H1 (cell line): ENCODE results near the gene SLC25A45. TPM values are rescaled to one million over a fixed set of nuclear protein-coding genes. Genes with fewer than 3 reads are reported as not detected.

Experiments used
- BRCA1 ChIP-seq: IDR thresholded peaks from 2 replicates; pipeline ENCODE4 v1.6.1; 2012; ENCODE audit warnings: low read depth, low read length, improper control_type of control experiment
- CBX5 ChIP-seq: fragments of 300-800, 300-1000 bp; sonication (generic); IDR thresholded peaks from 2 replicates; pipeline ENCODE4 v1.7.1; 2016; ENCODE audit warnings: antibody characterized with exemption, low read length, low read depth
- EGR1 ChIP-seq: IDR thresholded peaks from 2 replicates; pipeline ENCODE4 v1.6.1; 2011; ENCODE audit warnings: low read depth, low read length, borderline replicate concordance
- GTF2F1 ChIP-seq: IDR thresholded peaks from 2 replicates; pipeline ENCODE4 v1.6.1; 2012; ENCODE audit warnings: low read depth, low read length, improper control_type of control experiment, borderline replicate concordance
- POLR2A ChIP-seq, 2 experiments: IDR thresholded peaks; 1 replicate in 1 of 2; 2 replicates in 1 of 2; pipeline ENCODE4 v1.6.1; 2011; ENCODE audit warnings: low read depth in 2 of 2, low read length in 2 of 2, mild to moderate bottlenecking in 2 of 2; ENCODE audit errors: control extremely low read depth in 1 of 2
- SIN3A ChIP-seq, 2 experiments: IDR thresholded peaks in 1 of 2; conservative IDR thresholded peaks in 1 of 2; 2 replicates each; pipeline ENCODE4 v1.6.1; 2011 to 2012; ENCODE audit warnings: low read length in 2 of 2, improper control_type of control experiment in 1 of 2, low read depth in 1 of 2, mild to moderate bottlenecking in 1 of 2
- SRF ChIP-seq: IDR thresholded peaks from 2 replicates; pipeline ENCODE4 v1.6.1; 2011; ENCODE audit warnings: mild to moderate bottlenecking, low read depth, low read length, moderate library complexity
- TBP ChIP-seq: IDR thresholded peaks from 2 replicates; pipeline ENCODE4 v1.6.1; 2011; ENCODE audit warnings: low read depth, low read length, improper control_type of control experiment
- TEAD4 ChIP-seq: IDR thresholded peaks from 2 replicates; pipeline ENCODE4 v1.6.1; 2012; ENCODE audit warnings: low read depth, low read length, inconsistent platforms, mixed read lengths
- polyA plus RNA-seq, 7 experiments: library from polyadenylated mRNA; depleted of rRNA in 3 of 7; stranded (reverse) in 5 of 7; unstranded in 2 of 7; fragments of >200 nt in 5 of 7; fragments of 200-250 nt in 2 of 7; gene quantifications; 1 replicate in 5 of 7; 2 replicates in 1 of 7; 4 replicates in 1 of 7; pipeline versions ENCODE4 v1.2.1 to v1.2.3, GENCODE V29; 2011 to 2013; ENCODE audit warnings: missing spikeins in 2 of 7, mixed read lengths in 2 of 7
- total RNA-seq: library from RNA; stranded (reverse); fragmentation: NEBNext Ultra II Directional; extraction: Animal tissue kit (Norgen Biotek cat#: 25700); gene quantifications from 2 replicates; pipeline ENCODE4 v1.2.1, GENCODE V29; 2021
- TF ChIP-seq, protein P1 (sequence below): fragments of 300-600 bp; sonication (generic); IDR thresholded peaks from 2 replicates; pipeline ENCODE4 v1.7.1; 2012; ENCODE audit warnings: low read length, moderate library complexity, mild to moderate bottlenecking, inconsistent platforms; ENCODE audit not compliant: insufficient replicate concordance

Gene SLC25A45
- total and polyA plus RNA-seq, 2 of the 8 experiments (the other 6 are each of a cell fraction or from before 2014, with no cell fraction given): 0.54 to 0.59 TPM

DNA sequence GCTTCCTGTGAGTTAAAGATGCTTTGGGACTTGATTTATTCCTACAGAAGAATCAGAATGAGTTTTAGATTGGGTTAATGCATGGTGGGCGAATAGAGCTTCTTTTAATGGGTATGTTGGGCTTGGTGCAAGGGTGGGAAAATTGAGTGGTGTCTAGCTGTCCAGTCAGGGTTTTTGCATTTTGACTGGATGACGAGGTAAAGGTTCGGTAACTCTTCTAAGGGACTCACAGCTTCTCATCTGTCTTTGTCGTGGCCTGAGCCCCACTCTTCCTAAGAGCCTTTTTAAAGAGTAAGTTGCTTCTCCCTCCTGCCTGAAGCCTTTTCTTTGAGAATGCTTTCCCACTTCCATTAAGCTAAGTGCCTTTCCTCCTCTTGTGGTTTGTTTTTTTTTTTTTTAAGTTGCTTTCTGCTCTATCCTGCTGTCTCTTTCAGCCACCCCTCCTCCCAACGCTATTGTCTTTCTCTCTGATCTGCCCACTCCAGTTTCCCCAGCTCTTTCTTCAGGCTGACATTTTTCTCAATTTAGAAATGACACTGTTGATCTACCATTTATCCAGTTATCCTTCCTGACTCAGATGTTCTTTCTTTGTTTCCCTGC lies 47.6 kb downstream of the SLC25A45 start (continued):
- TF ChIP-seq, protein P1, sequence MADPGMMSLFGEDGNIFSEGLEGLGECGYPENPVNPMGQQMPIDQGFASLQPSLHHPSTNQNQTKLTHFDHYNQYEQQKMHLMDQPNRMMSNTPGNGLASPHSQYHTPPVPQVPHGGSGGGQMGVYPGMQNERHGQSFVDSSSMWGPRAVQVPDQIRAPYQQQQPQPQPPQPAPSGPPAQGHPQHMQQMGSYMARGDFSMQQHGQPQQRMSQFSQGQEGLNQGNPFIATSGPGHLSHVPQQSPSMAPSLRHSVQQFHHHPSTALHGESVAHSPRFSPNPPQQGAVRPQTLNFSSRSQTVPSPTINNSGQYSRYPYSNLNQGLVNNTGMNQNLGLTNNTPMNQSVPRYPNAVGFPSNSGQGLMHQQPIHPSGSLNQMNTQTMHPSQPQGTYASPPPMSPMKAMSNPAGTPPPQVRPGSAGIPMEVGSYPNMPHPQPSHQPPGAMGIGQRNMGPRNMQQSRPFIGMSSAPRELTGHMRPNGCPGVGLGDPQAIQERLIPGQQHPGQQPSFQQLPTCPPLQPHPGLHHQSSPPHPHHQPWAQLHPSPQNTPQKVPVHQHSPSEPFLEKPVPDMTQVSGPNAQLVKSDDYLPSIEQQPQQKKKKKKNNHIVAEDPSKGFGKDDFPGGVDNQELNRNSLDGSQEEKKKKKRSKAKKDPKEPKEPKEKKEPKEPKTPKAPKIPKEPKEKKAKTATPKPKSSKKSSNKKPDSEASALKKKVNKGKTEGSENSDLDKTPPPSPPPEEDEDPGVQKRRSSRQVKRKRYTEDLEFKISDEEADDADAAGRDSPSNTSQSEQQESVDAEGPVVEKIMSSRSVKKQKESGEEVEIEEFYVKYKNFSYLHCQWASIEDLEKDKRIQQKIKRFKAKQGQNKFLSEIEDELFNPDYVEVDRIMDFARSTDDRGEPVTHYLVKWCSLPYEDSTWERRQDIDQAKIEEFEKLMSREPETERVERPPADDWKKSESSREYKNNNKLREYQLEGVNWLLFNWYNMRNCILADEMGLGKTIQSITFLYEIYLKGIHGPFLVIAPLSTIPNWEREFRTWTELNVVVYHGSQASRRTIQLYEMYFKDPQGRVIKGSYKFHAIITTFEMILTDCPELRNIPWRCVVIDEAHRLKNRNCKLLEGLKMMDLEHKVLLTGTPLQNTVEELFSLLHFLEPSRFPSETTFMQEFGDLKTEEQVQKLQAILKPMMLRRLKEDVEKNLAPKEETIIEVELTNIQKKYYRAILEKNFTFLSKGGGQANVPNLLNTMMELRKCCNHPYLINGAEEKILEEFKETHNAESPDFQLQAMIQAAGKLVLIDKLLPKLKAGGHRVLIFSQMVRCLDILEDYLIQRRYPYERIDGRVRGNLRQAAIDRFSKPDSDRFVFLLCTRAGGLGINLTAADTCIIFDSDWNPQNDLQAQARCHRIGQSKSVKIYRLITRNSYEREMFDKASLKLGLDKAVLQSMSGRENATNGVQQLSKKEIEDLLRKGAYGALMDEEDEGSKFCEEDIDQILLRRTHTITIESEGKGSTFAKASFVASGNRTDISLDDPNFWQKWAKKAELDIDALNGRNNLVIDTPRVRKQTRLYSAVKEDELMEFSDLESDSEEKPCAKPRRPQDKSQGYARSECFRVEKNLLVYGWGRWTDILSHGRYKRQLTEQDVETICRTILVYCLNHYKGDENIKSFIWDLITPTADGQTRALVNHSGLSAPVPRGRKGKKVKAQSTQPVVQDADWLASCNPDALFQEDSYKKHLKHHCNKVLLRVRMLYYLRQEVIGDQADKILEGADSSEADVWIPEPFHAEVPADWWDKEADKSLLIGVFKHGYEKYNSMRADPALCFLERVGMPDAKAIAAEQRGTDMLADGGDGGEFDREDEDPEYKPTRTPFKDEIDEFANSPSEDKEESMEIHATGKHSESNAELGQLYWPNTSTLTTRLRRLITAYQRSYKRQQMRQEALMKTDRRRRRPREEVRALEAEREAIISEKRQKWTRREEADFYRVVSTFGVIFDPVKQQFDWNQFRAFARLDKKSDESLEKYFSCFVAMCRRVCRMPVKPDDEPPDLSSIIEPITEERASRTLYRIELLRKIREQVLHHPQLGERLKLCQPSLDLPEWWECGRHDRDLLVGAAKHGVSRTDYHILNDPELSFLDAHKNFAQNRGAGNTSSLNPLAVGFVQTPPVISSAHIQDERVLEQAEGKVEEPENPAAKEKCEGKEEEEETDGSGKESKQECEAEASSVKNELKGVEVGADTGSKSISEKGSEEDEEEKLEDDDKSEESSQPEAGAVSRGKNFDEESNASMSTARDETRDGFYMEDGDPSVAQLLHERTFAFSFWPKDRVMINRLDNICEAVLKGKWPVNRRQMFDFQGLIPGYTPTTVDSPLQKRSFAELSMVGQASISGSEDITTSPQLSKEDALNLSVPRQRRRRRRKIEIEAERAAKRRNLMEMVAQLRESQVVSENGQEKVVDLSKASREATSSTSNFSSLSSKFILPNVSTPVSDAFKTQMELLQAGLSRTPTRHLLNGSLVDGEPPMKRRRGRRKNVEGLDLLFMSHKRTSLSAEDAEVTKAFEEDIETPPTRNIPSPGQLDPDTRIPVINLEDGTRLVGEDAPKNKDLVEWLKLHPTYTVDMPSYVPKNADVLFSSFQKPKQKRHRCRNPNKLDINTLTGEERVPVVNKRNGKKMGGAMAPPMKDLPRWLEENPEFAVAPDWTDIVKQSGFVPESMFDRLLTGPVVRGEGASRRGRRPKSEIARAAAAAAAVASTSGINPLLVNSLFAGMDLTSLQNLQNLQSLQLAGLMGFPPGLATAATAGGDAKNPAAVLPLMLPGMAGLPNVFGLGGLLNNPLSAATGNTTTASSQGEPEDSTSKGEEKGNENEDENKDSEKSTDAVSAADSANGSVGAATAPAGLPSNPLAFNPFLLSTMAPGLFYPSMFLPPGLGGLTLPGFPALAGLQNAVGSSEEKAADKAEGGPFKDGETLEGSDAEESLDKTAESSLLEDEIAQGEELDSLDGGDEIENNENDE: no peak
- TF ChIP-seq POLR2A (IDR thresholded peaks at IDR 0.05; ENCODE audit: control extremely low read depth in 1 of 2, low read depth in 2 of 2, low read length in 2 of 2) (no peak), SRF (no peak), SIN3A (conservative IDR thresholded peaks at IDR 0.05 in 1 of 2, IDR thresholded peaks at IDR 0.05 in 1 of 2; ENCODE audit: low read depth in 1 of 2, low read length in 2 of 2) (no peak), TBP (no peak), EGR1 (no peak), TEAD4 (no peak), BRCA1 (no peak), GTF2F1 (no peak), CBX5 (no peak)
